ENCODE data around the gene ATP5F1A. TPM values are rescaled to one million over a fixed set of nuclear protein-coding genes. Genes with fewer than 3 reads are reported as not detected.
"Not testable (repeated sequence)": the region's sequence is repeated elsewhere in the genome, so short reads cannot be mapped to it uniquely, and the experiment has no call there.

ATP5F1A gene
- total RNA-seq (100 to 1,000 TPM; 189 TPM), polyA plus RNA-seq (100 to 1,000 TPM; 225 to 335 TPM)
- long read RNA-seq, donor 1, full-length matches to known transcripts = 1,796 of 1,905 reads
- long read RNA-seq, donor 1, partial matches to known transcripts = 74 of 1,905 reads
- long read RNA-seq, donor 1, other reads (novel, unspliced or antisense) = 35 of 1,905 reads
- long read RNA-seq, donor 2, full-length matches to known transcripts = 129 of 149 reads
- long read RNA-seq, donor 2, partial matches to known transcripts = 16 of 149 reads
- long read RNA-seq, donor 2, other reads (novel, unspliced or antisense) = 4 of 149 reads

- Histone ChIP-seq H3K9me3 (ENCODE audit: control insufficient read depth, low read length) (no peaks in the 10 kb centered on the region), H3K4me1 (ENCODE audit: control insufficient read depth in 1 of 2, insufficient read depth in 2 of 2, low read length in 2 of 2) (peaks cover 0 to 1% of the 10 kb centered on the region in 2 donors), H3K27ac (ENCODE audit: low read depth in 1 of 2, low read length in 2 of 2) (peak within 1 kb of the TSS; percentile 18 to 74), H3K36me3 (ENCODE audit: control insufficient read depth in 1 of 2, insufficient read depth in 2 of 2, low read length in 1 of 2) (no peaks in the 10 kb centered on the region), H3K4me3 (ENCODE audit: low read length in 2 of 2) (peak within 1 kb of the TSS; percentile 14 to 72), H3K27me3 (ENCODE audit: control insufficient read depth in 1 of 2, insufficient read depth in 2 of 2, low read length in 1 of 2) (no peaks in the 10 kb centered on the region)
- peak; percentile 96 for ATAC-seq (ENCODE audit: low FRiP score)
- intact Hi-C loops (cut with DNase I) = no loop called here
- WGBS, 2 donors = 0% methylated on average over 48 to 53 of the region's 53 CpGs
- DNase-seq = peak; percentile 93 to 94
These were observed at the start of gene ATP5F1A for GRCh38 chr18:46097801-46098615. ATP5F1A (minus strand) TSS chr18:46098296; CDS start chr18:46098231, 65 bp downstream.

- WGBS, 2 donors = 95% methylated on average over 3 to 4 of the region's 4 CpGs
- H3K4me3 ChIP-seq (ENCODE audit: low read length in 2 of 2) = no peak overlapping the region
- no peaks in the 10 kb centered on the region for H3K27me3 ChIP-seq (ENCODE audit: control insufficient read depth in 1 of 2, insufficient read depth in 2 of 2, low read length in 1 of 2)
- no peak overlapping the region for H3K27ac ChIP-seq (ENCODE audit: low read depth in 1 of 2, low read length in 2 of 2)
- no peaks in the 10 kb centered on the region for H3K4me1 ChIP-seq (ENCODE audit: control insufficient read depth in 1 of 2, insufficient read depth in 2 of 2, low read length in 2 of 2)
- intact Hi-C loops (cut with DNase I) = no loop called here
- ATAC-seq (ENCODE audit: low FRiP score) (no peak), DNase-seq (no peak)
- H3K36me3 ChIP-seq (ENCODE audit: control insufficient read depth in 1 of 2, insufficient read depth in 2 of 2, low read length in 1 of 2) = no peaks in the 10 kb centered on the region
- H3K9me3 ChIP-seq (ENCODE audit: control insufficient read depth, low read length) = no peaks in the 10 kb centered on the region
These were observed 43.1 kb upstream of the ATP5F1A start for GRCh38 chr18:46141199-46141598.

- no peaks in the 10 kb centered on the region for H3K4me1 ChIP-seq (ENCODE audit: control insufficient read depth in 1 of 2, insufficient read depth in 2 of 2, low read length in 2 of 2)
- H3K27ac ChIP-seq (ENCODE audit: low read depth in 1 of 2, low read length in 2 of 2) = no peak overlapping the region
- no peak for DNase-seq
- ATAC-seq (ENCODE audit: low FRiP score) = no peak
- no peaks in the 10 kb centered on the region for H3K27me3 ChIP-seq (ENCODE audit: control insufficient read depth in 1 of 2, insufficient read depth in 2 of 2, low read length in 1 of 2)
- H3K36me3 ChIP-seq (ENCODE audit: control insufficient read depth in 1 of 2, insufficient read depth in 2 of 2, low read length in 1 of 2) = no peaks in the 10 kb centered on the region
- H3K4me3 ChIP-seq (ENCODE audit: low read length in 2 of 2) = no peak overlapping the region
- H3K9me3 ChIP-seq (ENCODE audit: control insufficient read depth, low read length) = no peaks in the 10 kb centered on the region
- intact Hi-C loops (cut with DNase I) = no loop called here
- WGBS, 2 donors = 94 to 95% methylated on average over 4 of the region's 4 CpGs
These were observed 42.1 kb upstream of the ATP5F1A start for GRCh38 chr18:46140173-46140572.

- Histone ChIP-seq H3K27me3 (ENCODE audit: control insufficient read depth in 1 of 2, insufficient read depth in 2 of 2, low read length in 1 of 2) (no peaks in the 10 kb centered on the region), H3K27ac (ENCODE audit: low read depth in 1 of 2, low read length in 2 of 2) (no peak overlapping the region), H3K4me3 (ENCODE audit: low read length in 2 of 2) (no peak overlapping the region), H3K4me1 (ENCODE audit: control insufficient read depth in 1 of 2, insufficient read depth in 2 of 2, low read length in 2 of 2) (no peaks in the 10 kb centered on the region), H3K9me3 (ENCODE audit: control insufficient read depth, low read length) (no peaks in the 10 kb centered on the region), H3K36me3 (ENCODE audit: control insufficient read depth in 1 of 2, insufficient read depth in 2 of 2, low read length in 1 of 2) (peaks cover 0 to under 1% of the 10 kb centered on the region in 2 donors)
- 43 to 48% methylated on average over 9 of the region's 9 CpGs for WGBS, 2 donors
- no peak for DNase-seq
- intact Hi-C loops (cut with DNase I) = no loop called here
- no peak for ATAC-seq (ENCODE audit: low FRiP score)
These were observed 37.0 kb upstream of the ATP5F1A start for GRCh38 chr18:46134920-46135675.

- DNase-seq = no peak
- Histone ChIP-seq H3K9me3 (ENCODE audit: control insufficient read depth, low read length) (no peaks in the 10 kb centered on the region), H3K27ac (ENCODE audit: low read depth in 1 of 2, low read length in 2 of 2) (no peak overlapping the region), H3K4me1 (ENCODE audit: control insufficient read depth in 1 of 2, insufficient read depth in 2 of 2, low read length in 2 of 2) (no peaks in the 10 kb centered on the region), H3K27me3 (ENCODE audit: control insufficient read depth in 1 of 2, insufficient read depth in 2 of 2, low read length in 1 of 2) (no peaks in the 10 kb centered on the region), H3K4me3 (ENCODE audit: low read length in 2 of 2) (no peak overlapping the region), H3K36me3 (ENCODE audit: control insufficient read depth in 1 of 2, insufficient read depth in 2 of 2, low read length in 1 of 2) (peaks cover 0 to 5% of the 10 kb centered on the region in 2 donors)
- 67 to 72% methylated on average over 3 of the region's 3 CpGs for WGBS, 2 donors
- no peak for ATAC-seq (ENCODE audit: low FRiP score)
- intact Hi-C loops (cut with DNase I) = no loop called here
These were observed 35.4 kb upstream of the ATP5F1A start for GRCh38 chr18:46133534-46133933.

GRCh38 chr18:46130549-46130948 lies 32.5 kb upstream of the ATP5F1A start:
- H3K27me3 ChIP-seq (ENCODE audit: control insufficient read depth in 1 of 2, insufficient read depth in 2 of 2, low read length in 1 of 2); DNase-seq; H3K9me3 ChIP-seq (ENCODE audit: control insufficient read depth, low read length); H3K36me3 ChIP-seq (ENCODE audit: control insufficient read depth in 1 of 2, insufficient read depth in 2 of 2, low read length in 1 of 2); H3K27ac ChIP-seq (ENCODE audit: low read depth in 1 of 2, low read length in 2 of 2); ATAC-seq (ENCODE audit: low FRiP score); H3K4me1 ChIP-seq (ENCODE audit: control insufficient read depth in 1 of 2, insufficient read depth in 2 of 2, low read length in 2 of 2); H3K4me3 ChIP-seq (ENCODE audit: low read length in 2 of 2); intact Hi-C loops (cut with DNase I): not testable (repeated sequence)
- whole genome bisulfite sequencing, 2 donors = 95 to 98% methylated on average over 8 of the region's 8 CpGs

- Histone ChIP-seq H3K27me3 (ENCODE audit: control insufficient read depth in 1 of 2, insufficient read depth in 2 of 2, low read length in 1 of 2) (no peaks in the 10 kb centered on the region), H3K36me3 (ENCODE audit: control insufficient read depth in 1 of 2, insufficient read depth in 2 of 2, low read length in 1 of 2) (peaks cover 0 to 5% of the 10 kb centered on the region in 2 donors), H3K27ac (ENCODE audit: low read depth in 1 of 2, low read length in 2 of 2) (no peak overlapping the region), H3K4me1 (ENCODE audit: control insufficient read depth in 1 of 2, insufficient read depth in 2 of 2, low read length in 2 of 2) (no peaks in the 10 kb centered on the region), H3K9me3 (ENCODE audit: control insufficient read depth, low read length) (no peaks in the 10 kb centered on the region), H3K4me3 (ENCODE audit: low read length in 2 of 2) (no peak overlapping the region)
- DNase-seq (no peak), ATAC-seq (ENCODE audit: low FRiP score) (no peak)
- intact Hi-C loops (cut with DNase I) = no loop called here
- 97 to 100% methylated on average over 2 of the region's 2 CpGs for WGBS, 2 donors
These were observed 32.0 kb upstream of the ATP5F1A start for GRCh38 chr18:46130061-46130460.

- 99% methylated on average over 4 of the region's 4 CpGs for WGBS, 2 donors
- H3K4me3 ChIP-seq (ENCODE audit: low read length in 2 of 2); H3K9me3 ChIP-seq (ENCODE audit: control insufficient read depth, low read length); intact Hi-C loops (cut with DNase I); DNase-seq; ATAC-seq (ENCODE audit: low FRiP score); H3K36me3 ChIP-seq (ENCODE audit: control insufficient read depth in 1 of 2, insufficient read depth in 2 of 2, low read length in 1 of 2); H3K4me1 ChIP-seq (ENCODE audit: control insufficient read depth in 1 of 2, insufficient read depth in 2 of 2, low read length in 2 of 2); H3K27ac ChIP-seq (ENCODE audit: low read depth in 1 of 2, low read length in 2 of 2); H3K27me3 ChIP-seq (ENCODE audit: control insufficient read depth in 1 of 2, insufficient read depth in 2 of 2, low read length in 1 of 2): not testable (repeated sequence)
These were observed 28.5 kb upstream of the ATP5F1A start for GRCh38 chr18:46126625-46127024.
